Stimulated activated CD4-positive, alpha-beta T cell treated with anti-CD3 and anti-CD28 coated beads, Interleukin-2, amount 100 ng/mL, for 24 hours (primary cell): ENCODE results near the gene ZEB2.
"Not testable (repeated sequence)": the region's sequence is repeated elsewhere in the genome, so short reads cannot be mapped to it uniquely, and the experiment has no call there.

Source experiments
- DNase-seq, 2 donors: peaks; one replicate each; pipeline ENCODE4 v3.0.0-alpha.2; 2020

The ZEB2 gene

DNA sequence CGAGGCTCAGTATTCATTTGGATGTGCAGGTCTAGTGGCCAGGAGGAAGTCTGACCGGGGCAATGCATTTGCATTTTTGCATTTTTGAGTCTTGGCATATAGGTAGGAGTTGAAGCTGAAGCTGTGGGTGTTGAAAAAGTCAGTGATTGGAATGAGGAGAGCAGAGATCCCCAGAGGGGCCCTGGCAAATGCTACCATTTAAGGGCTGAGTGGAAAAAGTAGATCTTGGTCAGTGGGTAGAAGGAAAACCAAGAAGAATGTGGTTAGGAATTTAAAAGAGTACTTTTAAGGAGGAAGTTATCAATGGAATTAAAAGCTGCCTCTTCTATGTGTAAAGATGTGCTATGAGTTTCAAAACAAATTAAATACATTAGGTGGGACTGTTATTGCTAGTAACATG is 143.0 kb downstream of the ZEB2 start:
- DNase-seq = no peak

DNA sequence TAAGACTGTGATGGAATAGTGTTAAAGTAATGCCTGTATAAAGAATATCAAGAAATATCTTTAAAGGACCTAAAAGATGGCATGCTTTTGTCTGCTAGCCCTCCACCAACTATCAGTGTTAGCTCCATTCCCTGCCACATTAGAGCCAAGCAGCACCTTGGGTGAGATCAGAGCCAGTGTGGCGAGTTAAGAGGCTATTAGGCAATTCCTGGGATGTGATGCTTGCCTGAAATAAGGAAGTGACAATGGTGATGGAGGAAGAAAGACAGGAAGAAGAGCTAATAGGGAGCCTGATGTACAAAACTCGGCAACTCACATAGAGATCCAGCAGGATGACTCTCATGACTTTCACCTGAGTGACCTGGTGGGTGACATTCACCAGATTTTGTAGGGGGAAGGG is 143.5 kb downstream of the ZEB2 start:
- DNase-seq = no peak

DNA sequence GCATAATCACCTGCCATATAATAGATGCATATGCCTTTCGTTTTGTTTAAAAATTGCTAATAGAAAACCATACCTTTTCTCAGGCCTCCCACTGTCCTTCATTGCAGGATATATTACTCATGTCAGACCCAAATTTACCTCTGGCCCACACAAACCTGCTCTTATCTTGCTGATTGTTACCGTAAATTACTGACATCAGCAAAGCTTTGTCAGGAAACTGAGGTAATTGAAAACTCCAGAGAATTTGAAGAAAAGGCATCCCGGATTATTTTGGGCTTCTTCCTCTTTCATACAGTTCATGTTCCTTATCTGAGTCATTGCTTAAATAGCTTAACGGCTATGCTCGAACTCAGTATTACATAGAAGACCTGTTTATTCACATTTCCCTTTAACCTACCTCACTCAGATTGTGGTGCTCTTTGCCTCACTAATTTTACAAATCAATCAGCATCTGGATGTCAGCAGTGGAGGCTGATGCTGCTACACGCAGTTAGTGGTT is 145.7 kb downstream of the ZEB2 start:
- no peak for DNase-seq

DNA sequence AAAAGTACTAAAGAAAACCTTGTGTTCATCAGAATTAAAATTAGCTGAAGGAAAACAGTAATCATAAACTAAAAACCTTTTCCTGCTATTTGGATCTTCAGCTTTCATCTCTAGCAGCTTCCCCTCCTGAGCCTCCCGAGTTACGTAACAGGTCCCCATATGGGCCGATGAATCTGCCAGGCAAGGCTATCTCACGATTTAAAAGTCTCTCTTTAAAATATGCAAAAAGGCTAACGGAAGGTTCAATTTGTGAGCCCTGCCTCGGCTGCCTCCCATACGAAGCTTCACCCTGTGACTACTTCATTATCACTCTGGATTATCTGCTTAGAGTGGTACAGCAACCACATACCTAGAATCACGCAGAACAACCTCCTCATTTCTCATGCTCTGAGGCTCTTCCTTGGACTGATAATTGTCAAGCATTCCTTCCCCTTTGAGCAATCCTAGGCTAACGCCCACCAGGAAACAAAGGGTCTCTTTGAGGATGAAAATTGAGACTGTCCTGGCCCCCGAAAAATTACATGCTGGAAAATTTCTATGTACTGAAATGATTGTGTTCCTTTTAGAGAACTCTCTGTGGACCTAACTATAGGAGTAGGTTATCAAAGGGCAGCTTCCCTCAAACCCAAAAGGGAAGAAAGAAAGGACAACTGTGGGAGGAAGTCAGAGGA is 147.4 kb downstream of the ZEB2 start:
- no peak for DNase-seq

DNA sequence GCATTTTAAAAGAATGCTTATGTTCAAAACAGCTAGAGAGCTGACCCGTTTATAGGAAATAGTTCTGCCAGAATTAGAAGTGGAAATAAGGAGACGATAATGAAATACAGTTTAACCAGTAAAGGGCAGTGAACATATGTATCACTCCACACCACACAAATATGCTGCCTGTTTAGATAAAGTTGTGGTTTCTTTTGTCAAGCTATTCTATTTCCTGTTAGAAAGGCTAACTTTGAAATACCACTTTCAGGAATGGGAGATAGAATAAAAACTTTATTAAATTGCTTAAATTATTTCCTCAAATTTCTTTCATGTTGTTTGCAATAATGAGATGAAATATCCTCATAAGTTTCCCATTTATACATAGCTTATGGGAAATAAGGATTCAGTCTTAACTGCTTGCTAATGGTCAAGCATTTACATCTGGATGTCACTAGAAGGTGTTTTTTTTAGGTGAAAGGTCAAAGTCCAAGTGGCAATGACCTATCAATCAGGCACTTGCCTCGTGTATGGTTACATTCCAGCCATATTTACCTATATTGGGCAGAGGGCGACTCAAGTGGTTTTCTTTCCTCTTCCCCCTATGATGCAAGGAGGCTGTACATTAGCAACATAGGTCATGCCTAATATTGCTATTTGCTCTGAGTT is 148.9 kb downstream of the ZEB2 start:
- DNase-seq = no peak

DNA sequence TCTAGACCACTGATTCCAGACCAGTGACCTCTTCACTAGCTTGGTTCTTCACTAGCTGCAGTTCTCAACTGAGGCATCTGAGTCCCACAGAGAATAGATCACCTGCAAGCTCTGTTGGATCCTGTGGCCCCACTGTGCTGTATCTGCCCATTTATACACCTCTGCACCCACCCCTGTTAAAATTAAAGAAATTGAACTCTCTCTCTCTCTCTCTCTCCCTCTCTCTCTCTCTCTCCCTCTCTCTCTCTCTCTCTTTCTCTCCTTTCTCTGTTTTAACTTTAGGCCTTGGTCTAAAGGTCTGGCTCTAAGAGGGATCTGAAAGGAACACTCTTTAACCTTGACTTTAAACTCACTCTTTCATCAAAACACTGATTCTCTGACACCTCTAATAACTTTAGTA is 150.5 kb downstream of the ZEB2 start:
- no peak for DNase-seq

DNA sequence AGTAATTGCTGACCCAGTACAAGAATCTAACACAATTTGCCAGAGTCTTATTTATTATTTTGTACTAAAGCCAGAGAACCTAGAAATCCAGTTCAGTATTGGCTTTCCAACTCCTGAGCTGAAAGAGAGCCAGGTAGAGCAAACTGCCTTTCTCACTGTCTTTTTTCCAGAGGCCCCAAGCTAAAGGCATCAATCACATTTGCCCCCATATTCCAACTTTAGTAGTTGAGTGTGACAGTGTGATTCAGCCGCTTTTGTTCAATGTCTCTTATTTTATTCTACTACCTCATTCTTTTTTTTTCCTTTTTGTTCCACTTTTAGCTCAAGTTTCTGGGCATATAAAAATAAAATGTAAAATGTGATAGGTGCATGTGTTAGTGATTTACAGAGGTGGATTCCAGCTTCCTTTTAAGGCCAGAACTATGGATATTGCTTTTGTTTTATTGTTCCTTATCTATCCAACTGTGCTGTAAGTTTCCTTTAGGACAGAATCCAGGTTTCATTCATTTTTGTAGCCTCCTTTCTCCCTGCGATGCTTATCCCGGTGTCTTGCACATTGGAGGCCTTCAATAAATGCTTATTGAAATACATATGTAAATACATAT is 153.0 kb downstream of the ZEB2 start:
- DNase-seq = no peak

DNA sequence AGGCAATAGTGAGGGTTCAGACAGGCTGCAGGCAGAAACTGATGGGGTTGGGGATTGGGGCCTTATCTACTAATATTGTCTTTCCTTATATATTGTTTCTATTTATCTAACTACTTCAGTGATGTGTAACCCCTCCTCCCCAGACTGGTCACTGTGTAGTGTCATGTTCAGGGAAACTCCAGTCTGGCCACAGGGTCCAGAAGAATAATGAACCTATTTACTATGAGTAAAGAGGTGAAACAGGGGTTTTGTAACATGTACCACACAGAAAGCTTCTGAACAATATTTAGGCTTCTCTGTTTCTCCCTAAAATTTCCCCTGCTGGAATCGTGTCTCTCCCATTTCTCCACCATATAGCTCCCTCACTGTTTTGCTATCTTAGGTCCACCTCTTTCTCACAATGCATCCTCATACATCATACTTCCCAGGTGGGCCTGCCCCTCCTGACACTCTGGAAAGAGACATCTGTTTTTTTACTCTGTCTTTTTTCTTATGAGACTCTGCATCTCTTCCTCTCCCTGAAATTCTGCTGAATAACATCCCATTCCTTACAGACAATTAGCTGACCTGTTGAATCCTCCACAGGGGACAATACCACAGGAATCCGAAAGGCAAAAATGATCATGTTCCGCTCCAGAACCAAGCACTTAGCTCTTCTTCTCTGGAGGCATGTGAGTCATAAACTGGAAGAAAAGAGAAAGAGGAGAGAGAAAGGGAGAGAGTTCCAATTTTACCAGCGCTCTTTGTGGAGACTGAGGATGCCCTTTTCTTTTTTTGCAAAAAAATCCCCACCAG is 154.8 kb downstream of the ZEB2 start:
- DNase-seq = no peak

DNA sequence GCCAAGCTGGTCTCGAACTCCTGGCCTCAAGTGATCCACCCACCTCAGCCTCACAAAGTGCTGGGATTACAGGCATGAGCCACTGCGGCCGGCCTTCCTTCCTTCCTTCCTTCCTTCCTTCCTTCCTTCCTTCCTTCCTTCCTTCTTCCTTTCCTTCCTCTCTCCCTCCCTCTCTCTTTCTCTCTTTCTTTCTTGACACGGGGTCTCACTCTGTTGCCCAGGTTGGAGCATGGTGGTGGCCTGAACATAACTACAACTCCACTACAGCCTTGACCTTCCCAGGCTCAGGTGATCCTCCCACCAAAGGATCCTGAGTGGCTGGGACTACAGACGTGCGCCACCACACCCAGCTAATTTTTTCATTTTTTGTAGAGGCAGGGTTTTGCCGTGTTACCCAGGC is 155.7 kb downstream of the ZEB2 start:
- DNase-seq = not testable (repeated sequence)

DNA sequence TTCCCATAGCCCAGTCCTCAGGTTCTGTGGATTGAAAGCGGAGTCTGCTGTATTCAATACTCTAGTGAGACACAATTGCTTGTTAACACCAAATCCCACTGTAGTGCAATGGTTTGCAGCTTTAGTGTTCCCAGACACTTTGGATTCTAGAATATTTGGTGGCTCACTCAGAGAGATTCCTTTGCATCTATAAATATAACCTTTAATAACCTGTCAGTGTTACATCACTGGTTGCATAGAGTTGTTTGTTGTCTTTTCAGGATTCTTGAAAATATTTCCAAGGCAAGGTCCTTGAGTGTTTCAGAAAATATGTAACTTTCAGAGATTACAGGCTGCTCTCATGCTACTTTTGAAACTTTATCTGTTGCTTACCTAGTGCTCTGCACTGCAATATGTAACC is 157.5 kb downstream of the ZEB2 start:
- DNase-seq = no peak

DNA sequence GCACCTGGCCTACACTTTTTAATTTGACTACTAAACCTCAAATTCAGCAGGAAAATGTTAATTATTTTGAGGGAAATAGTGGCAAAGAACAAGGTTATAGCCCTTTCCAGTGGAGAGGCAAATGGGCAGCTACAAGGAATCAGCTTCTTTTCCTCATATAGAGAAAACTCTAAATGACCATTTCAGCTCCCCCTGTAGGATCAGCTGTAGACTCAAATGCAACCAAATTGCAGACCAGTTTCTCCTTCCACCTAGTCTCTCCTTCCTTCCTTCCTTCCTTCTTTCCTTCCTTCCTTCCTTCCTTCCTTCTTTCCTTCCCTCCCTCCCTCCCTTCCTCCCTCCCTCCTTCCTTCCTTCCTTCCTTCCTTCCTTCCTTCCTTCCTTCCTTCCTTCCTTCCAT is 158.2 kb downstream of the ZEB2 start:
- DNase-seq = no peak

DNA sequence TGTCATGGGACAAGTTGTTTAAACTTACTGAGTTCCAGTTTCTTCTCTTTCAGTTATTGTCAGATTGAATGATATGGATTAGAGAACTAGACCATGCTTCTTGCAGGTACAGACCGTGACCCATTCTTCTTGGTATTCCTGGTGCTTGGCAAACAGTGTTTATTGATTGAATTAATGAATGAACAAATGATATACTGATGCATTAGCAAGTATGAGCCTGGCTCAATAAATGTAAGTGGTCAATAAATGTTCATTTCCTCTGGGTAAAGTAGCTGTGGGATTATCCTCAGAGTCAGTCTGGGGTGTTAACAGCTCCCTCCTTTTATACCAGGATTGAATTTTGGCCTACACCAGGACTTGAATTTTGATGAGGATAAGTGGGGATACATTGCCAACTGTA is 160.2 kb downstream of the ZEB2 start:
- DNase-seq = no peak

DNA sequence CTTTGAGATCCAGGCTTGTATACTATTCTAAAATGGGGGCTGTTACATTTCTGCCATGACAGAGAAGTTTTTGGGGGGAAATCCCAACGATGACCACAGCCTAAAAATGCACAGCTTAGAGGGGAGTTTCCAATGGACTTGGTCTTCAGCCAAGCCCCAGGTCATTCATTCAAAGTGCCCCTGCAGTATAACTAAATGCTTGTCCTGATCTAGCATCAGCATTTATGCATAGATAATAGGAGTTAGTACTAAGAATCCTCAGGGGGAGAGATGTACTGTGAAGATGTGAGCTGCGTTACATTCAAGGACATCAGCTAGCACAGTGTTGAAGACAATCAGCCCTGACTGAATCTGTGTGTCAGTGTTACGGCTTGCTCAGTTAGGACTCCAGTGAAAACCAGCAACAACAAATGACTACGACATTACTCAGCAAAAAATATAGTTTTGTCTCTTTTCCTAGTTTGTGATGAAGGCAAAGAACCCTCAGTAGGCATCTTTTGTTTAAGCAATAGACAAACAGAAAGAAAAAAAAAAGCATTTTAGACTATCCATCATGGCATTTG is 160.9 kb downstream of the ZEB2 start:
- no peak for DNase-seq

DNA sequence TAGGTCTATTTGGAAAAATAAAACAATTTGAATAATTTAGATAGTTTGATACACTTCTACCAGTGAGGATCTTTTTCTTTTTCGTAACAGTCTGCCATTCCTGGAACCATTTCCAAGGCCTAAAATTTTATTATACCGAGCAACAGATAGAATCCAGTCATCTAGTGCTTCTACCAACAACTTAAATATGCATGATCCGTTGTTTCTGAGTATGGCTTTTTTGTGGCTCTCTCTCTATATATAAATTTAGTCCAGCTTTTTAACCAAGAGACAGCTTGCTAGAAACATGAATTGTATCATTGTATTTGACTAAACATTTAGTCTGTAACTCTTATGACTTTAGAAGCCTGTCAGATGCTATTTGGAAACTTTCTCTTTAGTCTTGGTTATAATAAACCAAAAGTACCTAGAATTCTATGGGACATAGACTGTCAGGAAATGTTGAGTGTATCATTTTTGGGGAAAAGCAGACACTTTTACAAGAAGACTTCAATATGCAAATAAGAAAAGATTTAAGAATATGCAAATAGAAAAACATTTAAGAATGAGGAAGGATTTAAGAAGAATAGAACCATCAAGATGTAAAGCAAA is 161.4 kb downstream of the ZEB2 start:
- DNase-seq = no peak

DNA sequence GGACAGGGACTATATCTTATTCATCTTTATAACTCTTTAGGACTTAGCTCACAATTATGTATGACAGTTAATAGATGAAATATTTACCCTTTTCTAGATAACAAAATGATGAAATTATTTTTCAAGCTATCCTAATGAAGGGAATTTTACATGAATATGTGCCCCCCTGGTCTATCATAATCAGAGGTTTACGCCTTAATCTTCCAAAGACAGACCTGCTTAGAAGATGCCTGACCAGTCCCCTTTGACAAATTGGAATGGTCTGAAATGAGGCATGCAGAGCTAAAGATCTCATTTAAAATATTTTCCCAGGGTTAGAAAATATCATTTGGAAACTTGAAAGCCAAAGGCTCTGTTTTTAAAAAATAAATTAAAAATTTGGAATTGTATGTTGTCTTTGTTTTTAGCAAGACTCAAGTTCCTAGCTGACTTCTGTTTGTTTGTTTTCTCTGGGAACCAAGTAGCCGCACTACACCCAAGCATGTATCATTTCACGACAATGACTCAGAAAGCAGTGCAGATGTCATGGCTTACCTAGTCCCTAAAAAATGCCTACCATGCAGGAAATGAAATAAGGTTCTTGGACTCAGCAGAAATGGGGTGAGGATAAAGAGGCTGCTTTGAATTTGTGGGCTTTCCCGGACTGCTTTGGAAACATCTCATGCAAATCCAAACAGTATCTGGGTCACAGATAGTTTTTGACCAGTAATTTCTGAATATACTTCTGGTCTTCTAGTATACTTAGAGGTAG is 162.1 kb downstream of the ZEB2 start:
- peak in 1 of 2 donors; percentile 22 for DNase-seq

DNA sequence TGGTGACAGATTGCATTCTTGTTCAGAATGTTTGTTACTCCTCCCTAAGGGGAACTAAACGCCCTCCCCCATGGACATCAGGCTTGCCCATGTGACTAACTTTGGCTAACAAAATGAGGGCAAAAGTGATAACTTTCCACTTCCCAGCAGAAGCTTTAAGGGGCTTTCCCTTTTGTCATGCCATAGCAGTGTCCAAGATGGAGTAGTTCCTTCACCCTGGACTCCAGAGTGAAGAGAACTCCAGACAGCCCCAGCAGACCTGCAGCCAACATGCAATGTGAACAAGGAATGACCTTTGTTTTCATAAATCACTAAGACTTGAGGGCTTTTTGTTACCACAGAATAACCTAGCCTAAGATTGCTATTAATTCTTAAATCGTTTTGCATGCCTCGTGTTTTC is 163.5 kb downstream of the ZEB2 start:
- no peak for DNase-seq

DNA sequence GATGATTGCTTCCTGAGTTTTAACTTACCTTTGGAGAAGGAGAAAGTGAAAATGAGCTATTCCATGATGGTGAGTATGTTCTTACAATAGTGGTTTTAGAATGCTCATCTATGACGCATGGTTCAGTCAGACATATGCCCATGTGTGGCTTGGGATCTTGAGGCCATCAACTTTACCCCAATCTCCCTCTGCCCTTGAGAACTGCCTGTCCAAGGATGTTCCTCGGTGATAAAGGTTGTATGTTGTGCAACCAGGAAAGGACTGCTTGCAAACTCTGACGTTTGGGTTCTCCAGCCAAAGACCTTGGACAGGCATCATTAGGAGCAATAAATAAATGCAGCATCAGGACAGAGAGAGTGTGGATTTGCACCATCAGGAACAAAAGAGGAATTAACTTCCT is 165.0 kb downstream of the ZEB2 start:
- DNase-seq = no peak

DNA sequence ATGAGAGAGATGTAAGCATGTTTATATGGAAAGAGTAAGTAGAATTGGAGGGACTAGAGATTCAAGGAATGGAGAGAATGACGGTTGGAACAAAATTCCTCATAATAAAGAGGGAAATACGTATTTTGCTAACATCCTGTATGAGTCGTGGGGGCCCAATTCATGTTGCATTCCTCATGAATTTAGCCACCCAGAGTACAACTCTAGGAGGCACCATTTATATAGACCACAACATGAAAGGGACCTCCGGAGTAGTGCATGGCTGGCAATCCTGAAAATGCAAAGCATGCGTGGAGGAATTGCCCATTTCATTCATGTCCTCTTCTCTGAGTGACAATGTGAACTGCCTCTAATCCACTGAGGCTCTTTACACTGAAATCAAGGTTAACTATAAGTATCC is 168.2 kb downstream of the ZEB2 start:
- DNase-seq = no peak

DNA sequence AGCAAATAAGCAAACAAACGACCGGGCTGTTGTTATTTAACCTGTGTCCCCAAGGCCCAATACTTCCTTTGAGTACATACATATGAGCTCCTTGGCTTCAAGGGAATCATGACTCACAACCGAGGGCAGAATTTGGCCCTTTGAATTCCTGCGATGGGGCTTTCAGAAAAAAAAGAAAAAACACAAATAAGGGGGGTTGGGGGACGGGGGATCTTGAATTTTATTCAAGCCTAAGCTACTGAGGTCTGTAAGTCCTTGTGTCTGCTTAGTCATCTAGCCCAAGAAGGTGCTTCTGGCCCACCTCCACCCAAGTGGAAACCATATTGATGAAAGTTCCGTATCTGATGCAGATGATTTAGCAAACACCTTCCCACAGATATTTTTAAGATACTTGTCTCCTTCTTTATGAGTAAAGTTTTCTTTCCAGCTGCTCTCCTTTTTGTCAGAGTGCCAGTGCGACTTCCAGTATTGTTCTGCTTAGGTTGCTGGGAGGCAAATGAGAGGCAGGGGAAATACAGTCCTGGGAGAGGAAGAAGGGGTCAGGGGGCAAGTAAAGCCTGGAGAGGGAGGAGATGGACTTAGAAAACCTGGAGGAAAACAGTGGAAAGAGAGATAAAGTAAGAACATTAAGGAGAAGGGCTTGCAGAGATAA is 169.6 kb downstream of the ZEB2 start:
- DNase-seq = peak in 1 of 2 donors; percentile 27

DNA sequence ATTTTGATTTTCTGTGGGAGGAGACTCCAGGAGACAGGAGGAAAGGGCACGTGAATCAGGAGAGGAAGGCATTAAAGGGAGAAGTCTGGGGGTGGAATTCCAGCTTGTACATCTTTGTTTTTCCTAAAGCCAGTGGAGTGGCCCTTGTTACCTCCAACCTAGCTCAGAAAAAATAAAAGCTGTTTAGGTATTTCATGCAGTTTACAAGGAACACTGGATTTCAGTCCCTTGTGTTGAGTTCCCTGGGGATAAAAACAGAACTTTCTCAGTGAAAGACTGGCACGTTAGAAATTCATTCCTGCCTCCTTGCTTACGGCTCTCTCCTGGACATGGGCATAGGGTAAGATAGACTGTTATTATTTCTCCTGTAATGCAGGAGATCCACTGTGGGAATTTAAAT is 170.2 kb downstream of the ZEB2 start:
- no peak for DNase-seq

DNA sequence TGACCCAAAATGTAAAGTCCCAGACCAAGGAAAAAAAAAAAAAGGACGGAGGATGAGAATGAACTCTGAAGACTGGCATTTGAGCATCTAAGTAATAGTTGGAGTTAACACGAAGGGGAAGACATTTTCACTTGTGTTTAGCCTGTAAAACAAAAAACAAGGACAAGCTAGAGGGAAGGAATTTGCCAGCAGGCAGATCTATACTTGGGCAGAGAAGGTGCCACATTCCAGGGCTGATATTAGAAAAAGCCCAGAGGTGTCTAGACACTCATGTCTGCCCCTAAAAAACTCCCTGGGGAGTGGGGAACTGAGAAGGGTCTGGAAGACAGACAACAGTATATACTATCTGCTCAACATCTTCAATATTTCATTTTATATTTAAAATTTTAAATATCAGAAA is 171.1 kb downstream of the ZEB2 start:
- DNase-seq = no peak

DNA sequence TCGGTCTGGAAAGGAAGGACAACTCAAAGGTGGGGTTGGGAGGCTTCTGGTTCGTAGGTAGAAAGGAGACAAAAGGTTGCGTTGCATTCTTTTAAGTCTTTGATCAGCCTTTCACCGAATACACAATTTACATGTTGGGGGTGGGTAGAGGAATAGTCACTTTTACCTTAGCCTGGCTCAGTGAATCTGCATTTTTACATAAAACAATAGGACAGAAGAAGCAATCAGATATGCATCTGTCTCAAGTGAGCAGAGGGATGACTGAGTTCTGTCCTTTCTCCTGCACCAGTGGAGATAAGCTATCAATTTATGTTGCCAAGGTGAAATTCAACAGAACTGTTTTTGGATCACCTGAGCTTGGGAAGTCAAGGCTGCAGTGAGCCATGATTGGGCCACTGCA is 173.7 kb downstream of the ZEB2 start:
- no peak for DNase-seq
